H1 (cell line): ENCODE results near the gene ABHD11. TPM values are rescaled to one million over a fixed set of nuclear protein-coding genes. Genes with fewer than 3 reads are reported as not detected.

Experiments used
- CTCF ChIA-PET: fragments of 300-600 bp; sonication (Branson Sonifier 250); formaldehyde crosslinking; loops from one replicate; lab custom pipeline; 2021; ENCODE audit not compliant: partially characterized antibody; lab: Charles Lee
- POLR2A ChIA-PET: fragments of 300-600 bp; sonication (Branson Sonifier 250); formaldehyde crosslinking; loops from one replicate; lab custom pipeline; 2021; ENCODE audit warnings: inconsistent platforms; ENCODE audit not compliant: partially characterized antibody; lab: Charles Lee
- DNase-seq, 2 experiments: peaks; one replicate each; pipeline versions ENCODE4 v3.0.0 to v3.0.0-alpha.2; 2010 to 2022; ENCODE audit warnings: low spot score in 2 of 2, low read depth in 1 of 2, mixed read lengths in 1 of 2
- FAIRE-seq: peaks from 2 replicates; lab custom pipeline; 2011; peaks lifted over from hg19 to GRCh38; lab: Jason Lieb, UNC
- H2AFZ ChIP-seq: 2 replicates; pipeline ENCODE4 v1.8.1; 2012; ENCODE audit warnings: low read length, inconsistent platforms
- H2AK5ac ChIP-seq: 2 replicates; pipeline ENCODE4 v1.6.1; 2013; ENCODE audit warnings: low read depth, low read length
- H2BK120ac ChIP-seq: replicated peaks from 2 replicates; pipeline ENCODE3; 2013; ENCODE audit warnings: low read depth, low read length, inconsistent platforms
- H2BK12ac ChIP-seq: 2 replicates; pipeline ENCODE4 v1.6.1; 2013; ENCODE audit warnings: low read depth, low read length
- H2BK15ac ChIP-seq: 2 replicates; pipeline ENCODE4 v1.6.1; 2013; ENCODE audit warnings: low read length
- H2BK20ac ChIP-seq: 2 replicates; pipeline ENCODE4 v1.6.1; 2013; ENCODE audit warnings: low read length
- H2BK5ac ChIP-seq: 2 replicates; pipeline ENCODE4 v1.6.1; 2013; ENCODE audit warnings: low read depth, low read length
- H3K14ac ChIP-seq: 2 replicates; pipeline ENCODE4 v1.6.1; 2013; ENCODE audit warnings: inconsistent platforms; ENCODE audit not compliant: insufficient read length
- H3K18ac ChIP-seq: 2 replicates; pipeline ENCODE4 v1.6.1; 2013; ENCODE audit warnings: low read length; ENCODE audit errors: extremely low read depth
- H3K23ac ChIP-seq: 2 replicates; pipeline ENCODE4 v1.6.1; 2013; ENCODE audit warnings: inconsistent platforms; ENCODE audit not compliant: insufficient read length
- H3K23me2 ChIP-seq: 2 replicates; pipeline ENCODE4 v1.6.1; 2013; ENCODE audit warnings: low read depth, low read length
- H3K27ac ChIP-seq: 2 replicates; pipeline ENCODE4 v1.6.1; 2011; ENCODE audit warnings: low read depth, low read length, inconsistent platforms
- H3K27me3 ChIP-seq, 4 experiments: replicated peaks in 1 of 4; 1 replicate in 1 of 4; 2 replicates in 3 of 4; pipeline versions ENCODE4 v1.6.1 to v1.8.1; 2011 to 2013; ENCODE audit warnings: low read length in 3 of 4, mild to moderate bottlenecking in 3 of 4, inconsistent platforms in 2 of 4, mixed read lengths in 2 of 4, moderate library complexity in 1 of 4; ENCODE audit not compliant: control insufficient read depth in 3 of 4, insufficient read depth in 3 of 4; ENCODE audit errors: extremely low read depth in 1 of 4
- H3K36me3 ChIP-seq, 4 experiments: 2 replicates each; pipeline versions ENCODE4 v1.6.1 to v1.8.1; 2011 to 2013; ENCODE audit warnings: mild to moderate bottlenecking in 4 of 4, low read length in 3 of 4, moderate library complexity in 2 of 4, control low read depth in 1 of 4, inconsistent platforms in 1 of 4; ENCODE audit not compliant: insufficient read depth in 4 of 4, control insufficient read depth in 2 of 4
- H3K4ac ChIP-seq: replicated peaks from 2 replicates; pipeline ENCODE3; 2013; ENCODE audit warnings: low read length, low read depth, mixed read lengths, inconsistent platforms; ENCODE audit not compliant: insufficient read length
- H3K4me1 ChIP-seq, 4 experiments: replicated peaks in 1 of 4; 1 replicate in 1 of 4; 2 replicates in 3 of 4; pipeline versions ENCODE4 v1.6.1 to v1.8.1; 2011 to 2013; ENCODE audit warnings: low read length in 3 of 4, inconsistent platforms in 2 of 4, mixed read lengths in 1 of 4; ENCODE audit not compliant: insufficient read depth in 4 of 4, control insufficient read depth in 3 of 4
- H3K4me2 ChIP-seq, 2 experiments: 2 replicates each; pipeline versions ENCODE4 v1.6.1 to v1.8.1; 2011 to 2013; ENCODE audit warnings: low read depth in 2 of 2, low read length in 2 of 2, control low read depth in 1 of 2, inconsistent platforms in 1 of 2, mild to moderate bottlenecking in 1 of 2; ENCODE audit not compliant: insufficient read depth in 1 of 2
- H3K4me3 ChIP-seq, 4 experiments: fragments of 200-600, 300-600 bp in 1 of 4; sonication (generic), shearing (Covaris generic), sonication (Bioruptor Twin) in 1 of 4; 2 replicates each; pipeline versions ENCODE4 v1.5.1 to v1.8.1; 2011 to 2016; ENCODE audit warnings: low read length in 4 of 4, low read depth in 3 of 4, control low read depth in 2 of 4, inconsistent platforms in 2 of 4, mild to moderate bottlenecking in 2 of 4, mixed read lengths in 1 of 4, moderate library complexity in 1 of 4; ENCODE audit not compliant: insufficient read depth in 2 of 4; ENCODE audit errors: extremely low read depth in 1 of 4
- H3K56ac ChIP-seq: replicated peaks from 2 replicates; pipeline ENCODE3; 2013; ENCODE audit warnings: low read depth, mild to moderate bottlenecking, mixed read lengths, low read length, inconsistent platforms; ENCODE audit not compliant: insufficient read length
- H3K79me1 ChIP-seq: 2 replicates; pipeline ENCODE4 v1.6.1; 2013; ENCODE audit warnings: low read depth, low read length, control low read depth
- H3K79me2 ChIP-seq, 2 experiments: 2 replicates each; pipeline versions ENCODE4 v1.6.1 to v1.8.1; 2012 to 2013; ENCODE audit warnings: low read length in 2 of 2, mild to moderate bottlenecking in 2 of 2, inconsistent platforms in 1 of 2; ENCODE audit not compliant: insufficient read depth in 2 of 2, control insufficient read depth in 1 of 2
- H3K9ac ChIP-seq, 4 experiments: replicated peaks in 1 of 4; 1 replicate in 1 of 4; 2 replicates in 3 of 4; pipeline versions ENCODE4 v1.6.1 to v1.8.1; 2011 to 2013; ENCODE audit warnings: low read depth in 3 of 4, low read length in 3 of 4, control low read depth in 2 of 4, mild to moderate bottlenecking in 2 of 4, moderate library complexity in 2 of 4, inconsistent platforms in 1 of 4; ENCODE audit errors: extremely low read depth in 1 of 4
- H3K9me3 ChIP-seq, 2 experiments: 2 replicates each; pipeline versions ENCODE4 v1.6.1 to v1.8.1; 2012 to 2013; ENCODE audit warnings: mild to moderate bottlenecking in 2 of 2, moderate library complexity in 2 of 2, control low read depth in 1 of 2, inconsistent platforms in 1 of 2, low read depth in 1 of 2, low read length in 1 of 2, mixed read lengths in 1 of 2; ENCODE audit not compliant: insufficient read depth in 2 of 2
- H4K20me1 ChIP-seq, 2 experiments: replicated peaks in 1 of 2; 2 replicates each; pipeline versions ENCODE3 to v1.8.1; 2011 to 2013; ENCODE audit warnings: inconsistent platforms in 2 of 2, low read length in 2 of 2, mild to moderate bottlenecking in 1 of 2; ENCODE audit not compliant: insufficient read depth in 2 of 2, control insufficient read depth in 1 of 2
- H4K5ac ChIP-seq: 2 replicates; pipeline ENCODE4 v1.6.1; 2013; ENCODE audit warnings: low read length, low read depth, mixed read lengths, inconsistent platforms; ENCODE audit not compliant: insufficient read length
- H4K8ac ChIP-seq: 2 replicates; pipeline ENCODE4 v1.8.0; 2013; ENCODE audit warnings: mild to moderate bottlenecking, moderate library complexity, low read length, inconsistent platforms; ENCODE audit not compliant: insufficient read depth; ENCODE audit errors: extremely low read depth
- H4K91ac ChIP-seq: replicated peaks from 2 replicates; pipeline ENCODE3; 2013; ENCODE audit warnings: low read length, mixed read lengths, inconsistent platforms; ENCODE audit not compliant: insufficient read length
- EZH2 ChIP-seq: fragments of 200-600 bp; sonication (generic); IDR thresholded peaks from 2 replicates; pipeline ENCODE4 v1.7.1; 2012; ENCODE audit warnings: low read depth, mild to moderate bottlenecking, moderate library complexity, low read length, inconsistent platforms; ENCODE audit not compliant: severe bottlenecking
- POLR2A ChIP-seq, 2 experiments: IDR thresholded peaks; 1 replicate in 1 of 2; 2 replicates in 1 of 2; pipeline ENCODE4 v1.6.1; 2011; ENCODE audit warnings: low read depth in 2 of 2, low read length in 2 of 2, mild to moderate bottlenecking in 2 of 2; ENCODE audit errors: control extremely low read depth in 1 of 2
- RXRA ChIP-seq: IDR thresholded peaks from 2 replicates; pipeline ENCODE4 v1.6.1; 2011; ENCODE audit warnings: low read depth, mild to moderate bottlenecking, low read length, moderate library complexity; ENCODE audit not compliant: insufficient read depth
- SP4 ChIP-seq: IDR thresholded peaks from 2 replicates; pipeline ENCODE4 v1.6.1; 2012; ENCODE audit warnings: low read length, inconsistent platforms
- TAF7 ChIP-seq: optimal IDR thresholded peaks from 2 replicates; pipeline ENCODE3; 2011; ENCODE audit warnings: low read depth, mild to moderate bottlenecking, inconsistent platforms, low read length, moderate library complexity, borderline replicate concordance
- TBP ChIP-seq: IDR thresholded peaks from 2 replicates; pipeline ENCODE4 v1.6.1; 2011; ENCODE audit warnings: low read depth, low read length, improper control_type of control experiment
- WGBS, 2 experiments: shearing (Covaris generic) in 1 of 2; methylation state at CpG; one replicate each; pipeline versions ENCODE4 v1.1.6 to v1.1.7; 2013 to 2015; ENCODE audit warnings: low lambda C conversion rate in 2 of 2, mixed read lengths in 2 of 2, inconsistent platforms in 1 of 2, low coverage in 1 of 2, missing lambda C conversion rate in 1 of 2; ENCODE audit not compliant: insufficient replicate concordance in 2 of 2, insufficient coverage in 1 of 2, insufficient read length in 1 of 2; ENCODE audit errors: extremely low coverage in 1 of 2, missing lambda C conversion rate in 1 of 2; 5-methylcytosine and 5-hydroxymethylcytosine counted together
- polyA plus RNA-seq, 7 experiments: library from polyadenylated mRNA; depleted of rRNA in 3 of 7; stranded (reverse) in 5 of 7; unstranded in 2 of 7; fragments of >200 nt in 5 of 7; fragments of 200-250 nt in 2 of 7; gene quantifications; 1 replicate in 5 of 7; 2 replicates in 1 of 7; 4 replicates in 1 of 7; pipeline versions ENCODE4 v1.2.1 to v1.2.3, GENCODE V29; 2011 to 2013; ENCODE audit warnings: missing spikeins in 2 of 7, mixed read lengths in 2 of 7
- total RNA-seq: library from RNA; stranded (reverse); fragmentation: NEBNext Ultra II Directional; extraction: Animal tissue kit (Norgen Biotek cat#: 25700); gene quantifications from 2 replicates; pipeline ENCODE4 v1.2.1, GENCODE V29; 2021

Gene ABHD11
- total and polyA plus RNA-seq, 2 of the 8 experiments (the other 6 are each of a cell fraction or from before 2014, with no cell fraction given), result 19.8 to 42.2 TPM

- peak overlapping the region; percentile 90; the same call in 1 of the 2 replicates for H2BK12ac ChIP-seq
- peak overlapping the region; percentile 16; the same call in 1 of the 2 replicates for H2AK5ac ChIP-seq
- ChIA-PET CTCF (interaction anchor here (0.6 to 11.1 kb wide), 13 partner anchors 9 to 135 kb away, joined by 3 to 87 read pairs (median 4); no protein-coding TSS in a partner anchor), POLR2A (interaction anchor here (0.5 to 9.6 kb wide), 14 partner anchors 8 to 117 kb away, joined by 3 to 82 read pairs (median 4); partner anchors contain the start of genes CLDN3, CLDN4 and METTL27)
- H2BK20ac ChIP-seq, result no peak overlapping the region
- no peaks in the 10 kb centered on the region for H3K79me1 ChIP-seq
- no peak overlapping the region for H4K8ac ChIP-seq
- H3K4me3 ChIP-seq, result no peak overlapping the region
- H3K4me2 ChIP-seq, result peak overlapping the region in 1 of 2 experiments; percentile 25; a peak in 2 of 4 replicates
- H3K4ac ChIP-seq, result no peak overlapping the region
- H3K56ac ChIP-seq, result no peak overlapping the region
- no peak for DNase-seq
- H3K9me3 ChIP-seq, result no peaks in the 10 kb centered on the region
- H4K5ac ChIP-seq, result no peak overlapping the region
- no peak overlapping the region for H3K14ac ChIP-seq
- no peak for FAIRE-seq
- peaks cover 0 to 8% of the 10 kb centered on the region in 2 experiments; a peak in 1 of 4 replicates for H3K79me2 ChIP-seq
- peaks cover 18% of the 10 kb centered on the region for H3K23me2 ChIP-seq
- no peak overlapping the region for H4K91ac ChIP-seq
- H3K23ac ChIP-seq, result no peak overlapping the region
- WGBS, 2 experiments, result 91% methylated on average over 7 of the region's 7 CpGs; no CpG with 5 or more reads in 1 of the 2 experiments
- H3K18ac ChIP-seq, result no peak overlapping the region
- no peak overlapping the region for H2BK15ac ChIP-seq
- H3K4me1 ChIP-seq, result peaks cover 3 to 39% (median 25%) of the 10 kb centered on the region in 4 experiments
- H3K36me3 ChIP-seq, result peaks cover 4 to 16% (median 8%) of the 10 kb centered on the region in 4 experiments; a peak in 5 of 8 replicates
- H3K27me3 ChIP-seq, result peaks cover 0 to 2% (median 0%) of the 10 kb centered on the region in 4 experiments; a peak in 2 of 7 replicates
- H3K27ac ChIP-seq, result no peak overlapping the region
- H2BK120ac ChIP-seq, result no peak overlapping the region
- no peak overlapping the region for H3K9ac ChIP-seq
- H2BK5ac ChIP-seq, result no peak overlapping the region
- no peak for TF ChIP-seq SP4
- no peak for TF ChIP-seq TAF7
- TF ChIP-seq POLR2A (IDR thresholded peaks at IDR 0.05; ENCODE audit: control extremely low read depth in 1 of 2, low read depth in 2 of 2, low read length in 2 of 2), result no peak
- no peak for TF ChIP-seq RXRA
- no peak for TF ChIP-seq TBP
- no peak for TF ChIP-seq EZH2
- no peak overlapping the region for H2AFZ ChIP-seq
- H4K20me1 ChIP-seq, result peaks cover 8 to 18% of the 10 kb centered on the region in 2 experiments
These were observed 1.6 kb upstream of the ABHD11 start for GRCh38 chr7:73740212-73740611.
